Hepatocyte (in vitro differentiated cells): ENCODE results near the gene HEMK1. TPM values are rescaled to one million over a fixed set of nuclear protein-coding genes. Genes with fewer than 3 reads are reported as not detected.

Source experiments
- DNase-seq: peaks from one replicate; pipeline ENCODE4 v3.0.0-alpha.2; 2016; ENCODE audit warnings: low spot score
- H2AFZ ChIP-seq: fragments of 200-600 bp; sonication (generic); 2 replicates; pipeline ENCODE4 v1.6.0; 2016; ENCODE audit warnings: antibody characterized with exemption, mild to moderate bottlenecking
- H3K27ac ChIP-seq: fragments of 200-600 bp; sonication (generic); 2 replicates; pipeline ENCODE4 v1.5.1; 2016; ENCODE audit warnings: mild to moderate bottlenecking
- H3K27me3 ChIP-seq: fragments of 200-600 bp; sonication (generic); 2 replicates; pipeline ENCODE4 v1.6.1; 2016
- H3K36me3 ChIP-seq: fragments of 200-600 bp; sonication (generic); replicated peaks from 2 replicates; pipeline ENCODE4 v1.5.1; 2016; ENCODE audit warnings: low read depth; ENCODE audit not compliant: insufficient read depth
- H3K4me1 ChIP-seq: fragments of 200-600 bp; sonication (generic); 2 replicates; pipeline ENCODE4 v1.5.1; 2016; ENCODE audit warnings: mild to moderate bottlenecking, moderate library complexity; ENCODE audit not compliant: insufficient read depth
- H3K4me2 ChIP-seq: fragments of 200-600 bp; sonication (generic); 2 replicates; pipeline ENCODE4 v1.6.0; 2016
- H3K4me3 ChIP-seq: fragments of 200-600 bp; sonication (generic); 2 replicates; pipeline ENCODE4 v1.5.1; 2016; ENCODE audit warnings: mild to moderate bottlenecking
- H3K79me2 ChIP-seq: fragments of 200-600 bp; sonication (generic); 2 replicates; pipeline ENCODE4 v1.6.0; 2017; ENCODE audit warnings: mild to moderate bottlenecking
- H3K9me2 ChIP-seq: fragments of 200-600 bp; sonication (generic); replicated peaks from 2 replicates; pipeline ENCODE4 v1.6.0; 2017; ENCODE audit warnings: mild to moderate bottlenecking; ENCODE audit not compliant: insufficient read depth
- H3K9me3 ChIP-seq: fragments of 200-600 bp; sonication (generic); 2 replicates; pipeline ENCODE4 v1.5.1; 2016; ENCODE audit warnings: low read depth, mild to moderate bottlenecking
- H4K20me1 ChIP-seq: fragments of 200-600 bp; sonication (generic); 2 replicates; pipeline ENCODE4 v1.6.0; 2016; ENCODE audit warnings: mild to moderate bottlenecking; ENCODE audit not compliant: insufficient read depth, poor library complexity, severe bottlenecking
- CTCF ChIP-seq: fragments of 200-600 bp; sonication (generic); IDR thresholded peaks from 2 replicates; pipeline ENCODE4 v1.5.1; 2016; ENCODE audit warnings: antibody characterized with exemption, mild to moderate bottlenecking; ENCODE audit not compliant: poor library complexity
- EZH2 ChIP-seq: fragments of 200-600 bp; sonication (generic); IDR thresholded peaks from 2 replicates; pipeline ENCODE4 v1.6.1; 2016; ENCODE audit warnings: antibody characterized with exemption, mild to moderate bottlenecking, borderline replicate concordance
- EZH2phosphoT487 ChIP-seq: fragments of 200-600 bp; sonication (generic); IDR thresholded peaks from one replicate; pipeline ENCODE4 v1.6.1; 2018; ENCODE audit warnings: antibody characterized with exemption, mild to moderate bottlenecking, low read depth, moderate library complexity; ENCODE audit not compliant: unreplicated experiment, severe bottlenecking
- WGBS: methylation state at CpG from one replicate; pipeline ENCODE4 v1.1.6; 2016; ENCODE audit warnings: low lambda C conversion rate; ENCODE audit errors: missing lambda C conversion rate; 5-methylcytosine and 5-hydroxymethylcytosine counted together
- polyA plus RNA-seq: library from polyadenylated mRNA; unstranded; fragments of >200 nt; fragmentation: Nextera tagmentation; extraction: Ambion mirVana; gene quantifications from 2 replicates; pipeline ENCODE4 v1.2.1, GENCODE V29; 2016
- total RNA-seq: library from RNA; depleted of rRNA; stranded (reverse); fragments of >200 nt; gene quantifications from 2 replicates; pipeline ENCODE4 v1.2.3, GENCODE V29; 2014

HEMK1 gene
- total and polyA plus RNA-seq, 2 experiments from 2014 or later = 18.6 to 27.2 TPM

- Histone ChIP-seq H3K9me3 (no peaks in the 10 kb centered on the region), H3K4me1 (peaks cover 23% of the 10 kb centered on the region), H2AFZ (peak overlapping the region; percentile 7), H3K27ac (peak overlapping the region; percentile 85), H3K27me3 (no peaks in the 10 kb centered on the region), H3K9me2 (no peaks in the 10 kb centered on the region), H3K4me2 (peak overlapping the region; percentile 80), H3K79me2 (peaks cover 20% of the 10 kb centered on the region), H3K36me3 (no peaks in the 10 kb centered on the region), H4K20me1 (no peaks in the 10 kb centered on the region), H3K4me3 (peak overlapping the region; percentile 19)
- no peak for TF ChIP-seq EZH2phosphoT487
- no peak for TF ChIP-seq CTCF
- TF ChIP-seq EZH2 = no peak
- peak; percentile 38 for DNase-seq
- 4% methylated on average over 27 of the region's 29 CpGs for WGBS
These were observed 43.0 kb downstream of the HEMK1 start for GRCh38 chr3:50612234-50612882.

- Histone ChIP-seq H3K9me2 (no peaks in the 10 kb centered on the region), H2AFZ (no peak overlapping the region), H3K4me2 (peak overlapping the region; percentile 80), H3K27ac (peak overlapping the region; percentile 85), H3K79me2 (peaks cover 28% of the 10 kb centered on the region), H3K9me3 (no peaks in the 10 kb centered on the region), H3K4me3 (no peak overlapping the region), H3K4me1 (peaks cover 29% of the 10 kb centered on the region), H4K20me1 (no peaks in the 10 kb centered on the region), H3K27me3 (no peaks in the 10 kb centered on the region), H3K36me3 (no peaks in the 10 kb centered on the region)
- DNase-seq = no peak
- WGBS = 62% methylated on average over 6 of the region's 6 CpGs
- TF ChIP-seq EZH2 (no peak), EZH2phosphoT487 (no peak), CTCF (no peak)
These were observed 43.9 kb downstream of the HEMK1 start for GRCh38 chr3:50612970-50613846.

- H3K4me2 ChIP-seq = no peak overlapping the region
- TF ChIP-seq CTCF (no peak), EZH2phosphoT487 (no peak), EZH2 (no peak)
- no peaks in the 10 kb centered on the region for H3K27me3 ChIP-seq
- no peaks in the 10 kb centered on the region for H3K36me3 ChIP-seq
- WGBS = 31% methylated on average over 1 of the region's 1 CpG
- H3K4me3 ChIP-seq = no peak overlapping the region
- peaks cover 37% of the 10 kb centered on the region for H3K4me1 ChIP-seq
- no peak for DNase-seq
- no peaks in the 10 kb centered on the region for H3K9me2 ChIP-seq
- H4K20me1 ChIP-seq = no peaks in the 10 kb centered on the region
- no peaks in the 10 kb centered on the region for H3K9me3 ChIP-seq
- peaks cover 37% of the 10 kb centered on the region for H3K79me2 ChIP-seq
- no peak overlapping the region for H3K27ac ChIP-seq
- H2AFZ ChIP-seq = no peak overlapping the region
These were observed 45.9 kb downstream of the HEMK1 start for GRCh38 chr3:50615190-50615589.
